HG03432 (cell line): ENCODE data around the gene OR51V1.
"Not testable (repeated sequence)": the region's sequence is repeated elsewhere in the genome, so short reads cannot be mapped to it uniquely, and the experiment has no call there.

Experiments
- ATAC-seq: cut with Tn5 transposase; IDR thresholded peaks from one replicate; pipeline ENCODE4 v1.9.1; 2021; ENCODE audit warnings: mild to moderate bottlenecking, moderate library complexity; ENCODE audit not compliant: unreplicated experiment

OR51V1 gene

DNA sequence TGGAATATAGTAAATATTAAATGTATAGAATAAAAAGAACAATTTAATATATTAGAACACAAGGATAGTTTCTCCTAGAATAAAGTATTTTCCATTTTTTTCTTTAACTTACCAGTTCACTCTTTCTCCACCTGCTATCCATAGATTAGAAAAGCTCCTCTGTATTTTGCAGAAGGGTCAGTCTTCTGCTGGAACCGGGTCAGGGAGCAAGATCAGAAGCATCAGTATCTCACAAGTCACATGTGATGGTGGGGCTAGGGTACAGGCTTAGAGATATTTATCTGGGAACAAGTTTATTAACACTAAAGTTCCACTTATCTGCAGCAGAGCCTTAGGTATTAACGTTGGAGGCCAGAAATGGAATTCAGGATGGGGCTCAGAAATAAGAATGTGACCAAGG is 28.6 kb downstream of the OR51V1 start:
- no peak for ATAC-seq

DNA sequence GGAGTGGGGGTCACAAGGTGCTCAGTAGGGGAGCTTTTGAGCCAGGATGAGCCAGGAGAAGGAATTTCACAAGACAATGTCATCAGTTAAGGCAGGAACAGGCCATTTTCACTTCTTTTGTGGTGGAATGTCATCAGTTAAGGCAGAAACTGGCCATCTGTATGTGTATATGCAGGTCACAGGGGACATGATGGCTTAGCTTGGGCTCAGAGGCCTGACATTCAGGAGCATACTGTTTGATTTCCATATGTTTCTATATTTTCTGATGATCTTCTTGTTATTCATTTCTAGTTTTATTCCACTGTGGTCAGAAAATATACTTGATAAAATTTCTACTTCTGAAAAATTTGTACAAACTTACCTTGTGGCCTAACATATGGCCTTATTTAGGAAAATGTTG is 34.6 kb downstream of the OR51V1 start:
- ATAC-seq, result not testable (repeated sequence)

DNA sequence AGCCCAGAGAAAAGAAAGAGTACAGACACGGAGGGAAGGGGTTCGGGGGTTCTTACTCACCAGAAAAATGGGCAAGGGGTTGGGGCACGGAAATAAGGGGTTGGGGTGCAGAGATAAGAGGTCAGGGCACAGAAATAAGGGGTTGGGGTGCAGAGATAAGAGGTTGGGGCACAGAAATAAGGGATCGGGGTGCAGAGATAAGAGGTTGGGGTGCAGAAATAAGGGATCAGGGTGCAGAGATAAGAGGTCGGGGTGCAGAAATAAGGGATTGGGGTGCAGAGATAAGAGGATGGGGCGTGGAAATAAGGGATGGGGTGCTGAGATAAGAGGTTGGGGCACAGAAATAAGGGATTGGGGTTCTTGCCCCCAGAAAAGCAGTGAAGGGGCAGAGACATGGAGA is 35.7 kb downstream of the OR51V1 start:
- ATAC-seq, result not testable (repeated sequence)

DNA sequence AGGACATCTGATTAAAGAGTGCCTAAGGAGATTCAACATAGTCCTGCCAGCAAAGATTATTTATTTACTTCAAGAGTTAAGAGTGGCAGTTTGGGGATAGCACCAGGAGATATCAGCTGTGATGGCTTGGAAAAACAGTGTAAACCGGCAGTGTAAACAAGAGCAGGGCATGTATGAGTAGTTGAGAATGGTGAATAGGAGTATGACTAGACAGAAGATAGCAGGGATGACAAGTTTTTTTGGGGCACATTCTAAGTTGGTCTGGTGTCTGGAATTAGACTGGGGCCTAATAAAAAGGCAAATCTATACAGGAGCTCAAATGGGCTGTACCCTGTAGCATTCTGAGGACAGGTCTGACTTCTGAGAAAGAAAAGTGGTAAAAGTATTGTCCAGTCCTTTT is 39.4 kb downstream of the OR51V1 start:
- not testable (repeated sequence) for ATAC-seq

DNA sequence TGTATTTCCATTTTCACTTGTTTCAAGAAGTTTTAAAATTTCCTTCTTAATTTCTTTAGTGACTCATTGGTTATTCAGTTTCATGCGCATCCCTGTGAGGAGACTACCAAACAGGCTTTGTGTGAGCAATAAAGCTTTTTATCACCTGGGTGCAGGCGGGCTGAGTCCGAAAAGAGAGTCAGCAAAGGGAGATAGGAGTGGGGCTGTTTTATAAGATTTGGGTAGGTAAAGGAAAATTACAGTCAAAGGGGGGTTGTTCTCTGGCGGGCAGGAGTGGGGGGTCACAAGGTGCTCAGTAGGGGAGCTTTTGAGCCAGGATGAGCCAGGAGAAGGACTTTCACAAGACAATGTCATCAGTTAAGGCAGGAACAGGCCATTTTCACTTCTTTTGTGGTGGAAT is 40.3 kb downstream of the OR51V1 start:
- ATAC-seq, result not testable (repeated sequence)

DNA sequence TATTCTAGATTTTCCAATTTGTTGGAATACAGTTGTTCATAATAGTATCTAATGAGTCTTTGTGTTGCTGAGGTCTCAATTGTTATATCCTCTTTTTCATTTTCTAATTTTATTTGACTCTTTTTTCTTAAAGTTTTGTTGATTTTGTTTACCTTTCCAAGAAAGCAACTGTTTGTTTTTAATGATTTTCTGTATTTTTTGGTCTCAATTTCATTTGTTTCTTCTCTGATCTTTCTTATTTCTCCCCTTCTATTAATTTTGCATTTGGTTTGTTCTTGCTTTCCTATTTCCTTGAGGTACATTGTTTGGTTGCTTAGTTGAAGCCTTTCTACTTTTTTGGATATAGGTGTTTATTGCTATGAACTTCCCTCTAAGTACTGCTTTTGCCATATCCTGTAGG is 40.7 kb downstream of the OR51V1 start:
- no peak for ATAC-seq

DNA sequence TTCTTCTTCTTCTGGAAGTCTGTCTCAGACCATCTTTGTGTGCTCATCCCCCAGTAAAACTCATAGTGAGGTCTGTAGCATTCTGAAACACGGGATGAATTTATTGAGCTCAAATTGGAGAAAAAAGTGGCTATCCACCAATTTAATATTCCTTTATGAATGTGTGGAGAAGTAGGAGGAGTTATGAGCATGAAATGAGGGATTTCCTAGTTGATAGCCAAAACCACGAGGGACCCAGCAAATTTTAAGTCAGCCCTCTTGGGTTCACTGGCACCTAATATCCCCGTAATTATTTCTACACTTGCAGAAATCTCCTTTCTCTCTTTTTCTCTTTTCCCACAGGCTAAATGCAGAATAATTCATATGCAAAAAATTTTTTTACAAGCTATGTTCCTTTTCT is 45.8 kb downstream of the OR51V1 start, which contains the start of gene OR52A1:
Gene OR52A1, minus strand, starts transcription at position 101 of the 400 bp plus-strand sequence. CDS start 2,388 bp downstream, outside the sequence.
- no peak for ATAC-seq

DNA sequence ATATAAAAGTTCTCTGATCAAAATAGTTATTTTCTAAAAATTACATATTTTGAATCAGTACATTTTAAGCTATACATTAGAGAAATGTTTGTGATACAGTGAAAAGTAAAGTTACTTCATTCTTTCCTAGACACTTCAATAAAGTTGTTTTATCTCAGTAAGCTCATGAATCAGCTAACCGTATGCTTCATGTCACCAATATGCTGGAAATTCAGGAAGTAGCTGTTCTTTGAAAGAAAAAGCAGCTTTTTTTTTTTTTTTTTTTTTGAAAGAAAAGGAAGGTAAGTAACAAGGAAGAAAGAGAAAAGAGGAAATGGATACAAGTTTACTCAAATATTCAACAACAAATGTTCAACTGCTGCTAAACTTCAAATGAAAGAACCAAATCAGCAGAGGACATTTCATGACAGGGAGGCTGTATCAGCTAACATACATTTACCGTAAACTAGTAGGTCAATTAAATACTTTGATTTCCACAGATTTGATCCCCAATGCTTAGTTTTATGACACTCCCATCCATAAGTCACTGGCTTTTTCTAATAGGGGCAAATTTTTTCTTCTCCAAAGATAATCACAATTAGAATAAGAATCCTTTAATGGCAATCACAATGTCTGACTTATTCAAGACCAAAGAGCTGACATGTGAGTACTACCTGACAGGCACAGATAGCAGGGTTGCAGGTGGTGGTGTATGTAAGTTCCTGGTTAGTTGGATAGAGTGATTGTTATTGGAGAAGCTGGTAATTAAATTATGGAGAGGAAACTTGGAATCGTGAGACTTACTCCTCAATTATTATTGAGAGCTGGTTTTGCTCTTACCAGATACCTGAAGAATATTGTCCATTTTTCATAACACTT is 46.7 kb downstream of the OR51V1 start:
- no peak for ATAC-seq

DNA sequence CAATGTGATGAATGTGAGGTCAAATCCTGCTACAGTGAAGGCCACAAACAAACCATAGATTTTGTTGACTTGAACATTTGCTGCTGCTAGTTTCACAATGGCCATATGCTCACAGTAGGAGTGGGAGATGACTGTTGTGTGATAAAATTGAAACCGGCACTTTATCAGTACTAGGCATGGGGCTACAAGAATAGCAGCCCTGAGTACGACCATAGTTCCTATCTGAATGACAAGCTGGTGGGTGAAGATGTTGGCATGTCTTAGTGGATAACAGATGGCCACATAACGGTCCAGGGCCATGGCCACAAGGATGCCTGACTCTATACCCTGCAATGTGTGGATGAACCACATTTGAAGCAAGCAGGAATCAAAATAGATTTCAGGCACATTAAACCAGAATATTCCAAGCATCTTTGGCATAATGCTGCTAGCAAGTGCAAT is 48.7 kb downstream of the OR51V1 start:
- ATAC-seq, result no peak
